Activated CD4-positive, alpha-beta T cell treated with anti-CD3 and anti-CD28 coated beads for 36 hours (primary cell): Measurements from ENCODE around the gene RTCB. TPM values are rescaled to one million over a fixed set of nuclear protein-coding genes. Genes with fewer than 3 reads are reported as not detected.

Experiments
- ATAC-seq: fragments of 200-7000 bp; cut with Tn5 transposase; one replicate; pipeline ENCODE4 v1.10.0; 2021; ENCODE audit warnings: mild to moderate bottlenecking, moderate library complexity
- CTCF ChIA-PET: fragments of 350-600 bp; sonication (Branson Sonifier 250); formaldehyde crosslinking; loops from one replicate; lab custom pipeline; 2021; ENCODE audit warnings: antibody characterized with exemption; lab: Charles Lee
- POLR2A ChIA-PET: fragments of 350-600 bp; sonication (Branson Sonifier 250); formaldehyde crosslinking; loops from one replicate; lab custom pipeline; 2021; ENCODE audit warnings: antibody characterized with exemption, inconsistent platforms; lab: Charles Lee
- DNase-seq: peaks from one replicate; pipeline ENCODE4 v3.0.0-alpha.2; 2020
- H3K27ac Mint-ChIP-seq: one replicate; pipeline ENCODE4 v1.8.0; 2021; ENCODE audit warnings: mixed read lengths
- H3K27me3 Mint-ChIP-seq: one replicate; pipeline ENCODE4 v1.8.0; 2021; ENCODE audit warnings: mixed read lengths
- H3K36me3 Mint-ChIP-seq: one replicate; pipeline ENCODE4 v1.8.0; 2021; ENCODE audit warnings: low read depth, mixed read lengths
- H3K4me1 Mint-ChIP-seq: one replicate; pipeline ENCODE4 v1.8.0; 2021; ENCODE audit warnings: mixed read lengths
- H3K4me3 Mint-ChIP-seq: one replicate; pipeline ENCODE4 v1.8.0; 2021; ENCODE audit warnings: mild to moderate bottlenecking, moderate library complexity, mixed read lengths
- H3K9me3 Mint-ChIP-seq: one replicate; pipeline ENCODE4 v1.8.0; 2021; ENCODE audit warnings: low read depth, mixed read lengths
- intact Hi-C, 2 experiments: fragments of 100-400 bp; cut with DNase I in 1 of 2; cut with micrococcal nuclease in 1 of 2; formaldehyde crosslinking; loops; one replicate each; pipeline versions ENCODE4 v1.14.2 to v1.15.1; 2022 to 2024; cut with DNase I, micrococcal nuclease
- total RNA-seq, 2 experiments: library from RNA; stranded (reverse); gene quantifications; one replicate each; pipeline ENCODE4 v1.2.3, GENCODE V29; 2021

RTCB gene
- total RNA-seq, 2 experiments from 2014 or later = 60.9 to 86.3 TPM

DNA sequence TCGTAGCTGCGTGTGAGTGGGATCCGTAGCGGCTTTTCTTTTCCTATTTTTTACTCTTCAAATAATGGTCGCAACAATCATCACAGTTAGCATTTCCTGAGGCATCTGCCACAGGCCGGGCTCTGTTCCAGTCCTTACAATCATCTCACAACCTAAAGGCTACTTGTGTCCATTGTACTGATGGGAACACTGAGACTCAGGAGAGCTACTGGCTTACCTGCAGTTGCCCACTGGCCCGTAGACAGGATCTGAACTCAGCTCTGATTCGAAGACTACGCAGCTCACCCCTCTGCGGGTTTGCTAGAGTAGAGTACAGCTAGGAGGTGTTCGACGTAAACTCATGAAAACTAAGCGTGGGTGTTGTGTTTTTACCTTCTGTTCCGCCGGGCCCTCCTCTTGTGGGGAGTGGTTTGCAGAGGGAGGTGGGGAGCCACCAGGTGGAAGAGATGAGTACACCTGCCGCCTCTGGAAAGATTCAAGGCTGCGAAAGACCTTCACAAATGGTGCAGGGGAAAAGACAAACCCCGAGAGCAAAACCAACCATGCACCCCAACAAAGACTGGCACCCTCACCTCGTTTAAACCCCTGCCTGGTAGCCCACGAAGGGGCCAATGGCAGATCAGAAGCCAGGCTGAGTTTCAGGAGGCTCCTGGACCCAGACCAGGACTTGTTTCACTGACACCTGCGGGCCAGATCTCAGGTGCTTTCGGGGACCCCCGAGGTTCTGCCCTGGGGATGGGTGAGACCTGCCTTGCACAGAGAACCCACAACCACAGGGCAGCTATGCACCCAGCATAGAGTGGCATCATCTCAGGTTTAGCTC lies 72.6 kb downstream of the RTCB start:
- H3K27ac Mint-ChIP-seq = no peak overlapping the region
- H3K4me3 Mint-ChIP-seq = no peak overlapping the region
- peaks cover 30% of the 10 kb centered on the region for H3K27me3 Mint-ChIP-seq
- H3K36me3 Mint-ChIP-seq = no peaks in the 10 kb centered on the region
- intact Hi-C loops = no loop called here
- no peaks in the 10 kb centered on the region for H3K9me3 Mint-ChIP-seq
- ATAC-seq = no peak
- POLR2A ChIA-PET = no interaction called here
- H3K4me1 Mint-ChIP-seq = peaks cover 6% of the 10 kb centered on the region
- no peak for DNase-seq
- CTCF ChIA-PET = no interaction called here

DNA sequence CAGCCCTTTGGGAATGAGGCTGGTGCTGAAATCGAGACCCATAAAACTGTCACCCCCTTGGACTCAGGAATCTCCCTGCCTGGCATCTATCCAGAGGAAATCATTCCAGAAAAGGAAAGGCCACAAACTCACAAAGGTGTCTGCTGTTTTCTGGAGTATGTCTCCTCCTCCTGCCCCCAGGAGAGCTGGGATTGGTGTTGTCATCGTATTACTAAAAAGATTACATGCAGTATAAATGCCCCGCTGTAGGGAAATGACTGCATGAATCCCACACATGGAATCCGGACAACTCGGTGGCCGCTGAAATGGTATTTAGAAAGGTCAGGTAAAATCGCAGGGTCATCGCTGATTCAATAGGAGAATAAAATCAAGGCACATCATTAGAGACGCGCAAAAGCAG lies 73.3 kb downstream of the RTCB start:
- DNase-seq = no peak
- Mint-ChIP-seq H3K27ac (no peak overlapping the region), H3K36me3 (no peaks in the 10 kb centered on the region), H3K27me3 (peaks cover 31% of the 10 kb centered on the region), H3K4me1 (peaks cover 3% of the 10 kb centered on the region), H3K4me3 (no peak overlapping the region), H3K9me3 (no peaks in the 10 kb centered on the region)
- no peak for ATAC-seq
- intact Hi-C loops = no loop called here
- ChIA-PET POLR2A (no interaction called here), CTCF (no interaction called here)

Other genes with a start within 250 kb of the RTCB start
- not detected for gene RFPL2, start 207.2 kb downstream of the RTCB start, total RNA-seq
- not detected for gene SLC5A4, start 156.9 kb downstream of the RTCB start, total RNA-seq
- not detected for gene RFPL3, start 54.4 kb downstream of the RTCB start, total RNA-seq
- not detected for gene BPIFC, start 52.2 kb upstream of the RTCB start, total RNA-seq
- 10 to 100 TPM; 81.3 to 85.6 TPM for gene FBXO7, start 62.6 kb upstream of the RTCB start, total RNA-seq